Activated CD4-positive, alpha-beta T cell treated with anti-CD3 and anti-CD28 coated beads, Interleukin-2, amount 50 U/mL, for 24 hours (primary cell): ENCODE results near the gene CAMK4.
"Not testable (repeated sequence)": the region's sequence is repeated elsewhere in the genome, so short reads cannot be mapped to it uniquely, and the experiment has no call there.

ENCODE experiments used
- DNase-seq, 2 donors: peaks; one replicate each; pipeline ENCODE4 v3.0.0-alpha.2; 2020; ENCODE audit warnings: low read depth in 1 of 2, low spot score in 1 of 2

The CAMK4 gene

DNA sequence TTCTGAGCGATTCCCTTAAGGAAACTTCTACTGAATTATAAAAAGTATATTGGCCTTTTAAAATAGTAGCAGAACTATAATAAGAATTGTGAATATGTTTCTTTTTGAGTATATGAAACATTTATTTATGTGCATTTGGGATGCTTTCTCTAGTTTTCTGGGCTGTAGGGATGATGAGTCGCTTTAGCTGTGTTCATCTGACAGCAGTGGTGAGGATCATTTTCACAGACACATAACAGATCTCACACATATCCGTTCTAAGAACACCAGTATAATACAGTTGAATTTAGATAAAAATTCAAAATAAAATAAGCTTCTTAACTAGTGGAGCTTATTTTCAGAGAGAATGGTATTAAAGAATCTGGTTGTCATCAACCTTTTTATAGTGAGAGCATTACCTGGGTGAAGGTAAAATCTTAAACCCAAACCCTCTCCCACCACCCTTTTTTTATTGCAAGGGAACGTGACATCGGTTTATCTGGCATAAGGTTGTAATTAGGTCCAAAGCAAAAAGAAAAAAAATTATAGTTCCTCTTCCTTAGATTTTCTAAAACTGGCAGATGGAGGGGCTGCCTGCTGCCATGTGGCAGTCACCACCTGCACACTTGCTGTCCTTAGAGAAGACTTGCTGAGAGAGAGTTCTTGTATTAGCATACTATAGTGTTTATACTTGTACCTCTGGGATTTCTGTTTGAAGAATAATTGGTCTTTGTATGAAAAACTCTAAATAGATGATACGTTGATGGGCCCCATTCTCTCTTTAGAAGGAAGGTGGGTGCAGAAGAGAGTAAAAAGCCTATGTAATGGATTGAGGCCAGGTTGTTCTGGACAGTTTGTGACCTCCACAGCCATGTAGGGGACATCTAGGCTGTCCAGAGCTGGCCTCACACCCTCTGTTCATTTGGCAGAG lies 86.8 kb downstream of the CAMK4 start:
- DNase-seq: no peak

DNA sequence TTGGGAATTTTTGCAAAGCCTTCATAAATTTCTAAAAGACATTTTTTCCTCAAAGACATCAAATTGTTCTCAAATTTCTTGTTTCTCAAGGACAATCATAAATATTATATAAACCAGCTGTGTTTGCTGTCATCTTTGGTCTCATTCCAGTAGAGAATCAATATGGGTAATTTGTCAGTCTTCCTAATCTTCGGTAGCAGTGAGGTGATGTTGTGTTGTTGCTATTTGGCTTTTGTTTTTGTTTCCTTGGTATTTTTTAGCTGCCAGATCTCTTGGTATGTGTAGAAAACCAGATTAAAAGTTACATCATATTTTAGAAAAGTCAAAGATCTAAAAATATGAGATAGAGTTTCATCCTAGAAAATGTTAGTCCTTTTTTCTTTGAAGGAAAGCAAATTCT lies 87.5 kb downstream of the CAMK4 start:
- no peak for DNase-seq

DNA sequence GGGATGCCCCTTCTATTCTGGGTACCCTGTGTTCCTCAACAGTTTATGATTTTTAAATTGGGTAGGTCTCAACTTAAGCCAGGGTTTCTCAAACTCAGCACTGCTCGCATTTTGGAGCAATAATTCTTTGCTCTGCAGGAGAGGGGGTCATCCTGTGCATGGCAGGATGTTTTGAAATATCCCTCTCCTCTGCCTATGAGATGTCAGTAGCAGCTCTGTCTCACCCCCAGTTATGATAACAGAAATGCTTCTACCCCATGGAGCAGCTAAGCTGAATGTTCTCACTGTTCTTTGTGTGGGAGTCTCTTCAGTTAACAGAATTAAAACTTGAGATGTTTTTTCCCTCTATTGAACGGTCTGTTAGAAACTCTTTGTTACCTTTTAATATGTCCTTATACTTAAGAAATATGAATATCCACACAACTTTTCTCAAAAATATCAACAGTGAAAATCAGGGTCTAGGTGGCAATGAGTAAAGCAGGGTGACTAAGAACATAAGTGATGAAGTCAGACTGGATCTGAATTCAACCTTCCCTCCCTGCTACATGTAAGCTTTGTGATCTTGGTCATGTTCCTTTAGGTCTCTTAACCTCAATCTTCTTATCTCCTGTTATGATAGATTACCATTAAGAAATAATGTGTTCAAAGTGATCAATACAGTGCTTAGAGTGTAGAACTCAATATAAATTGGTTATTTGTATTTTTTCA lies 89.0 kb downstream of the CAMK4 start:
- no peak for DNase-seq

DNA sequence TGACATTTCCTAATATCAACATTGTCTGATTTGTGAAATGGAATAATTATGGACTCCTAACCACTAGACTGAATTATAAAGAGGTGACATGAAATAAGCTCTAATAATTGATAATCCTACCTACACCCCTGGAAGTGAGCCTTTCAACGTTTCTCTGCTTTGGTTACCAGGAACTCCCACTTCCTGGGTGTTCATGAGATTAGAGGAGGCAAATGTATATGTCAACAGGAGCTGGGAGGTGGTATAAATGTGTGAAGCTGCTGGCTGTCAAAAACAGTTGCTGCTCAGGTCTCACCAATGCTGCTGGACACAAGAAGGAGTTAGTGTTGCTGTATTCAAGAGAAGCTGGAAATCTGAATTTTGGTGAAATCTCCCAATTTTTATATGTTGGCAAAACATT lies 96.8 kb downstream of the CAMK4 start:
- DNase-seq: no peak

DNA sequence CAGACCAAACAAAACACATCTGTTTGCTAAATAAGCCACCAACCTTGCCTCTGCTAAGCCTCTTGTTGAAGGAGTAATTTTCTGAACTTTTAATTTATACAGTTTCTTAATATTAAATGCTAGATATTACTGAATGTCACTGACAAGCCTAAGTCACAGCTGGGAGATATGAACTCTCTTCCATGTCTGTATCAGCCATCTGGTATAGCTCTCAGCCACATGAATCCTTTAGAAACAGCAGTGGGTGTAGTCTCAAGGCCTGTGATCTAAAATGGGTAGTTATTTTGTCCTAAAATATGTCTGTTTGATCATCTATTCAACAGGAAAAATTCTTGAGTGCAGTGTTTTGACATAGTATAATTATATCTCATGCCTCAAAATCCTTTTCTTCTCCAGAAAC lies 97.2 kb downstream of the CAMK4 start:
- no peak for DNase-seq

DNA sequence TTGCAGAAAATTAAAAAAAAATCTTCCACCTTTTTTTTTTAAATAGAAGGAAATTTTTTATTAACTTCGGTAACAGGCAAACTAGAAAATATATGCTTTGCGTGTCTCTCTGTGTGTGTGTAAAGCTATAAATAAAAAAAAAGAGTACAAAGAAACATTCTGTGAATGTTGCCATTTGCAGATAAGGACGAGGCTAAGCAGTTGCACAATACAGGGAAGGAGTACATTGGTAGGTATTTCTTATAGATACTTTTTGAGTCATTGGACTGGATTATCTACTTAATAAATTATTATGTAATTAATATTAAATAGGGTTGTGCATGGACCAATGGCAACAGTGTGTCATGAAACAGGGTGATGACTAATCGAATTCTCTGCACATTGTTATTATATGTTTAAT lies 102.4 kb downstream of the CAMK4 start:
- no peak for DNase-seq

DNA sequence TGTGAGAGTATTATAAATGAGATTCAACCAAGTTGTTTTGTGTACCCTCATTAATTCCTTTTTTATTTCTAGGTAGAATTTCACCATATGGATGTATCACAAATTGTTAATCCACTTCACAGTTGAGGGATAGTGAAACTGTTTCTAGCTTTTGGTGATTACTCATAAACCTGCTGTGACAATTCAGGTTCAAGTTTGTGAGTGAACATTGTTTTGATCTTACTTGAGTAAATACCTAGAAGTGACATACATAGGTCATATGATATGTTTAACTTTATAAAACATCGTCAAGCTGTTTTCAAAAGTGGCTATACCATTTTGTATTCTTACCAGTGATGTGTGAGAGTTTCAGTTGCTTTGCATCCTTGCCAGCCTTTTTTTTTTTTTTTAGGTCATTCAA lies 112.9 kb downstream of the CAMK4 start:
- DNase-seq: no peak

DNA sequence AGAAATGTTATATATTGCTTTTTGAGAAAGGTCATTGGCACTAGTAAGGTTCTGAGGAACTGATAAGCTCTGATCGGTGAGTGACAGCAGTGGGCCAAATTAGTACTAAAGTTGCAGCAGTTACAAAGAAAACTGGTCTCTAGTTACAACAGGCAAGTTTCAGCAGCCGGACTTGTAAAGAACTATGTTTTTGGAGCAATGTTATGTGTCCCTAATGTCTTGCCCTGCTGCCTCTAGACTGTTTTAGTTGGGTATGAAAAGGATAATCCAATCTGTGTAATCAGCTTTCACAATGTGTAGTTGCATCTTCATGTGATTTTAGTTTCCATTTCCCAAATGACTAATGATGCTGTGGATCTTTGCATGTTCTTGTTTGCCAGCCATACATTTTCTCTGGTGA lies 113.5 kb downstream of the CAMK4 start:
- no peak for DNase-seq

DNA sequence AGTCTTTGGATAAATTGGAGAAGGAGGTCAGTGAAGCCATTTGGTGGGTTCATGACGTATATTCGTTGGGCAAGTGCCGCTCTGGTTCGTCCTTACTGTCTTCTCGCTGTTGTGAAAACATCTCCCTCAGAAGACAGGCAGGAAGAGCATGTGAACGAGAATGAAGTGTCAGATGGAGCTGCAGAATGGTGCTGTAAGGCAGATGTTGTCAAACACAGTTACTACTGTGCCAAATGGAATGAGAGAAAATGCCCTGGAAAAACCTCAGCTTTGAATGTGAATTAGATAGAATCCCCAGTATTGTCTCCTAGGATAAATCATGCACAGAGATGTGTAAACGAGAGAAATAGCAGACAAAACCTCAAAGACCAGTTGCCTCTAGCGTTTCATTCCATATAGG lies 121.5 kb downstream of the CAMK4 start:
- DNase-seq: no peak

DNA sequence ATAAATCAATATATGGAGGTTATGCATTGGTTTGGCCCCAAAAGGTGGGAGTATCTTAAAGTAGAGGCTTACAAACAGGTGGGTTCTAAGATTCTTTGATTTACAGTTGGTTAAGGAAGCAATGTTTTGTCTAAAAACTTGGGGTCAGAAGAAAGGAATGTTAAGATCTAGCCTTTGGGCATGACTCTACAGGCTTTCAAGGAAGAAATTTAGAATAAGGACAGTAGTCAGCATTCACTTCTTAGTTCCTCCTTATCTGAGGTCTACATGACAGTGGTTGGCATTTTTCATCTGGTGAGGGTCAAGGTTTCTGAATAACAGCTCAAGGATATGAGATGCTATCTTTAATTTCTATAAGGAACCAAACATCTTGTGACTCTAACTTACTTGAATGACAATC lies 122.8 kb downstream of the CAMK4 start:
- DNase-seq: no peak

DNA sequence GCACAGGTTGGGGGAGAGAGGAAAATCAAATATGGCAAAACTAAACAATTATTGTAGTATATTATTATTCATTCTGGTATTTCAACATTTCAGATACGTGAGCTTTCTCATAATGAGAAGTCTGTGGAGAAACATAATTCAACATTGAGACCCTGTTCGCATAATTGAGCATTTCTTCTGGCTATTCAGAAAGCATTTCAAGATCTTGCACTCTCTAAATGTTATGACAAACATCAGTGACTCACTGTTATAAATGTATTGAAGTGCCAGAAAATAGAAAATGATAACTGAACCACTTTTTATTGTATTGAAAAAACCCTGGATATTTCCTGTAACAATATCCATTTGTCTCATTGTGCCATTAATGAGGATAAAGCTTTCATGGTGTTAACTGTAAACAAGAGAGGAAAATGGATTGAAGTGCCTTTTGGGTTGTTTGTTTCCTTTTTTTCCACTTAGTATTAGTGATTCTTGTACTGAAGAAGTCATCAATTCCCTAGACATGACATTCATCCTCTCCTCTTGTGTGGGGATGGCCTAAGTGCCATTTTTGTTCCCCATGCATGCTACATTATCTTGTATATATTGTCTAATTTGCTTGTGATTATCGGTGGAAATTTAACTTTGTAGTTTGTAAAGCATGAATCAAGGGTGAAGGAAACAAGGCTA lies 124.6 kb downstream of the CAMK4 start:
- no peak for DNase-seq

DNA sequence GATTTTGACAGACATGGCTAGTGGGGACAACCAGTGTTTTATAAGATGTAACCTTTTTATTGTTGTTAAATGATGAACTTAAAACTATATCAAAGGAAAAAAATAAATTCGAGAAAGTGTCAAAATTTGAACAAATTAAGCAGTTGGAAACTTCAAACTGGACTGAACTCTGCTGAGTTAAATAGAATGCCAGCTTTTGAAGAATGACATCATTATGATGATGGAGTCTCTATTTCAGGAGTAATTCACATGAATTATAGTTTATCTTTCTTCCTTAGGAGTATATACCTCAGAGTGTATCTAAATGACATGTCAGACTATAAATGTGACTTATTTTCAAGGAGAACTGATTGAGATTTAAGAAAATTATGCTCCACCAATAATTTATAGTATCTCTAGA lies 125.2 kb downstream of the CAMK4 start:
- no peak for DNase-seq

DNA sequence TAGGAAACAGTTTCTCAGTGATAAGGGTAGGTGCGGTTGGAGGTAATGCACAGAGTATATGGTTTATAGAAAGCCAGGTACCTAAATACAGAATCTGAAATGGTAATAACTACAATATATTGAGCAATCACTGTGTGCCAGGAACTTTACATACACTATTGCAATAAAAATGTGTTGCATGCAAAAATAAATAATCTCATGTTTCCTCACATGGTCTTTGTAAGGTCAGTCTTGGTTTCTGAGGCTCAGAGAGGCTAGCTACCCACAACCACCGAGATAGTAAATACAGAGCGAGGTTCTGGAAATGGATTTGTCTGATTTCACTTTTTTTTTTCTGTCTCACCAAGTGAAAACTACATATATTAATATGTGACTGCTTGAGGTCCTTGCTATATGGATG lies 128.9 kb downstream of the CAMK4 start:
- DNase-seq: no peak

DNA sequence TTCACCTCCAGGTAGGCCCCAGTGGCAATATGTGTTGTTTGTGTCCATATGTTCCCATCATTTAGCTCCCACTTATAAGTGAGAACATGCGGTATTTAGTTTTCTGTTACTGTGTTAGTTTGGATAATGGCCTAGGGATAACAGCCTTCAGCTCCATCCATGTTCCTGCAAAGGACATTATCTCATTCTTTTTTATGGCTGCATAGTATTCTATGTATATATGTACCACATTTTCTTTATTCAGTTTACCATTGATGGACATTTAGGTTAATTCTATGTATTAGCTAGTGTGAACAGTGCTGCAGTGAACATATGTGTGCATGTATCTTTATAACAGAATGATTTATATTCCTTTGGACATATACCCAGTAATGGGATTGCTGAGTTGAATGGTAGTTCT lies 134.5 kb downstream of the CAMK4 start:
- not testable (repeated sequence) for DNase-seq

DNA sequence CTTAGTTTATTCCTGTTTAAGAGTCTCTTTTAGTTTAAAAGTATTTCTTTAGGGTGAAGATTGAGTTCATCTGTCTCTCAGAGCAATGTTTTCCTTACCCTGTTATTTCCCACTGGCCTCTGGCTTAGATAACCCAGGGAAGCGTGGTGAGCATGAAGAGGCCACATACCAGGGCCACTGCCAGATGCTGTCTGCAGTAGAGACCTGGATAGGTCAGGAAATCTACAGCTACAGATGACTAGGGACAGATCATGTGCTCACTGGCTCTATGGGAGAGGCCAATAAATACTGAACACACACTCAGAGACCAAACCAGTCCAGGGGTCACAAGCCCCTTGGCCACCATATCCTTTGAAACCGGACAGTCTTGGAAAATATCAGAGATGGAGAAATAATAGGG lies 136.0 kb downstream of the CAMK4 start:
- no peak for DNase-seq

DNA sequence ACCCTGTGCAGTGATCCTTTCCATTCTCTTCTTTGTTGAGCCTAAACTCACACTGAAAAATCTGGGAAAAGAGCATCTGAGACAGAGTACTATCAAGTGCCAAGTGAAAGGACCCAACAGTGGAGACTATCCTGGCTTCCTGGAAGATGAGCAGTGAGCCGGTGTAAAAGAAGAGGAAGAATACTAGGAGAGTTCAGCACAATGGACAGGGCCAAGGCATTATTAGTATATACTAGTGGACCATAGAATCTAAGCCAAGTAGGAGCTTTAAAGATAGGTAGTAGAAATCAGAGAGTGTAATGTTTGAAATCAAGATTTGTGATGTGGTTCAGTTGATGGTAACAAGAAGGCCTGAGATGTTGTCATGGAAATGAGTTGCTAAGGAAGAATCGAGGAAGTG lies 140.8 kb downstream of the CAMK4 start:
- no peak for DNase-seq

DNA sequence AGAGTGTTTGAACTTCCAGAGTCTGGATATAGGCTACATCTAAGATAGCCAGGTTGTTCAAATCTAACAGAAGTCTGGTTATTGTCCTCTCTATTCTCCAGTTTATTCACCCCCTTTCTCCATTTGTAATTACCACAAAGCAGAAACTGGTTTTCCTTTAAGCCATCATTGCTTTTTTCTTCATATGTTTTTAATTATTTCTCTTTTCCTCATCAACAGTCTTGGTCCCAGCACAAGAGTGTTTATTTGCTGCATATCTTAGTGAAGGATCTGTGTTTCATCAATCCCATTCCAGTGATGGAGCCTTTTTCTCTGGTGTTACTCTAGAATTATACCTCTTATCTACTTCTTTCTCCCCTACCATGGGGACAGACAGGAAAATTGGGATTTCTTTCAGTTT lies 142.2 kb downstream of the CAMK4 start:
- no peak for DNase-seq

DNA sequence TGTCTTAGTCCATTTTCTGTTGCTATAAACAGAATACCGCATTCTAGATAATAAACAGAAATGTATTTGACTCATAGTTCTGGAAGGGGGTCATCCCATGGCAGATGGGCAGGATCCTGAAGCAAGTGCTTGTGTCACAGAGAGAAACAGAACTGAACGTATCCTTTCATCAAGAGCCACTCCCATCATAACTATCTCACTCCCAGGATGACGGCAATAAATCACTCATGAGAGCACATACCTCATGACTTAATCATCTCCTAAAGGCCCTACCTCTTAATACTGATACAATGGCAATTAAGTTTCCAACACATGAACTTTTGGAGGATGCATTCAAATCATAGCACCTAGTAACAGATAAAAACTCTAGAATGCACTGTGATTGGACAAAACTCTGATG lies 142.9 kb downstream of the CAMK4 start:
- no peak for DNase-seq

DNA sequence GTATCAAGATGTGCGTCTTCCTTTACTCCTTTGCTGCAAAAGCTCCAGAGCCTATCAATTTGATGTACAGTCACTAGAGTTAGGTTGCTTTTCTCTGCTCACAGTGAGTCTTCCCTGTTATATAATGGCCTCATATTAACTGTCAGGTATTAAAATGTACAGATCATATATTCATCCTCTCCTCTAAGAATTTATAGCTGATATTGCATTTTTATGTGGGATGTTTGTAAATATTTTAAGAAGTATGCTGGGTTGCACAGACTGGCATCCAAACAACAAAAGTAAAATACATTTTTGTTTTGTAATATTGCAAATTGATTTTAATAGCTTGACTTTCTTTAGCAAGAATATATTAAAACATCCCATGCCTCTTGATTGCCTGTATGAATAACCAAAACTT lies 148.6 kb downstream of the CAMK4 start:
- DNase-seq: no peak

DNA sequence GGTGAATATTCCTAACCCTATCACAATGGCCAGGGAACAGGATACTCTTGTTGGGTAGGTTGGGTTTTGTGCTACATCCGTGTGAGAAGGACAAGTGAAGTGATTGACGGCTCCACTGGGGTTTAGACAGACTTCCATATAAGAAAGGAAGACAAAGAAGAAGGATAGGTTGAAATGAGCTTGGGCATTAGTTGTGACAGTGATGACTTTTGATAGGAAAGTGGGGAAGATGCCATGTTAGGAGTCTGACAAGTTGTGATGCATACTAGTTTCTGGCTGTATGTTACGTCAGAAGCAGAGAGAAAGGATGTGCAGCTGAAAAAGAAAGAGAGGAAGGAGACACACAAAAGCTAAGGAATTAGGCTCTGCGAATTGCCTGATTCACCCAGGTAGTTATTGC lies 150.2 kb downstream of the CAMK4 start:
- DNase-seq: no peak

DNA sequence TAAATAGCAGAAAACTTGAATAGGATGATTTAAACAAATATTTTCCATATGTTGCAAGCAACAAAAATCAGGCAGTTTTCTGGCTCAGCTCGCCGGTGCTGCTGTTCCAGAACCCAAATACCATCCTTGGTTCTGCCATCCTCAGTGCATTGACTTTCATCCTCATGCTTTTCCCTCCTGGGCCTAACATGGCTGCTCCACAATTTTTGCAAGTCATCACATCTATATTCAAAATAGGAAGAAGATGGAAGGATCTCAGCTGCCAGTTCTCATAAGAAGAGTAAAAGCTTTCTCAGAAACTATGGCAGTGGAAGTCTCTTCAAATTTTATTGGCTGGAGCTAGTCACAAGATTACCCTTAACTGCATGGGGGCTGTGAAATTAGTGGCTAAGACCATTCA lies 151.5 kb downstream of the CAMK4 start:
- no peak for DNase-seq

DNA sequence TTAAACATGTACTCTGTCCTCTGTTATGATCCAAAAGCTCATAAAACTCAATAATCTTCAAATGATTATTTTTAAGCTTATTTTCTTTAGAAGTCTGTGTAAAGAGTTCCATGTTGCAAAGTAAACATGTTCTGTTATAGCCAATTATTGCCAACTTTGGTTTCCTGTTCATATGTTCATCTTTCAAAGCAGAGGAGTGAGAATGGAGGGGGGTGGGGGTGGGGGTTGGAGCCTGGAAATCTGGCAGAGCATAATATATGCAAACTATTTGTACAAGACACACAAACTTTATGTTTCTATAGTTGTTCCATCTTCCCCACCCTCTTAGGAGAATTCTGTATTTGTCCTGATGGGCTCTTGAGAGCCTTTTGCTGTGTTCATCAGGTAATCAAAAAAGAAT lies 153.1 kb downstream of the CAMK4 start:
- no peak for DNase-seq
